Karpas-422 (cell line): ENCODE data around the gene ZER1. TPM values are rescaled to one million over a fixed set of nuclear protein-coding genes. Genes with fewer than 3 reads are reported as not detected.
"Not testable (repeated sequence)": the region's sequence is repeated elsewhere in the genome, so short reads cannot be mapped to it uniquely, and the experiment has no call there.

ENCODE experiments used
- DNase-seq: peaks from one replicate; pipeline ENCODE4 v3.0.0-alpha.2; 2015
- H2AFZ ChIP-seq: fragments of 200-600 bp; sonication (generic); 2 replicates; pipeline ENCODE4 v1.6.1; 2014; ENCODE audit warnings: antibody characterized with exemption, low read length, mixed read lengths
- H3K27ac ChIP-seq: fragments of 200-600 bp; sonication (generic); 2 replicates; pipeline ENCODE4 v1.5.1; 2014; ENCODE audit warnings: mild to moderate bottlenecking, low read length, moderate library complexity
- H3K27me3 ChIP-seq: fragments of 200-600 bp; sonication (generic); 2 replicates; pipeline ENCODE4 v1.6.1; 2014; ENCODE audit warnings: low read length, mixed read lengths
- H3K36me3 ChIP-seq: fragments of 200-600 bp; sonication (generic); 2 replicates; pipeline ENCODE4 v1.6.1; 2014; ENCODE audit warnings: low read length, mixed read lengths; ENCODE audit not compliant: insufficient read depth
- H3K4me1 ChIP-seq: fragments of 200-600 bp; sonication (generic); 2 replicates; pipeline ENCODE4 v1.6.1; 2014; ENCODE audit warnings: mild to moderate bottlenecking, low read length, mixed read lengths
- H3K4me2 ChIP-seq: fragments of 200-600 bp; sonication (generic); 2 replicates; pipeline ENCODE4 v1.6.1; 2014; ENCODE audit warnings: low read length, low read depth, mild to moderate bottlenecking; ENCODE audit not compliant: poor library complexity, severe bottlenecking
- H3K4me3 ChIP-seq: fragments of 200-600 bp; sonication (generic); 2 replicates; pipeline ENCODE4 v1.5.1; 2014; ENCODE audit warnings: mild to moderate bottlenecking, antibody characterized with exemption, low read length, mixed read lengths
- H3K79me2 ChIP-seq: fragments of 200-600 bp; sonication (generic); 2 replicates; pipeline ENCODE4 v1.6.1; 2014; ENCODE audit warnings: mild to moderate bottlenecking, low read length, mixed read lengths
- H3K9ac ChIP-seq: fragments of 200-600 bp; sonication (generic); 2 replicates; pipeline ENCODE4 v1.6.0; 2014; ENCODE audit warnings: low read length
- H3K9me2 ChIP-seq: fragments of 200-600 bp; sonication (generic), shearing (Covaris generic); replicated peaks from 2 replicates; pipeline ENCODE4 v1.6.0; 2014; ENCODE audit warnings: mild to moderate bottlenecking, low read length, moderate library complexity; ENCODE audit not compliant: insufficient read depth
- H3K9me3 ChIP-seq: fragments of 300-700, 200-600 bp; sonication (generic); 2 replicates; pipeline ENCODE4 v1.6.1; 2014; ENCODE audit warnings: low read length, mixed read lengths
- H4K20me1 ChIP-seq: fragments of 200-600 bp; sonication (generic); 2 replicates; pipeline ENCODE4 v1.6.1; 2014; ENCODE audit warnings: mild to moderate bottlenecking, antibody characterized with exemption, low read length, low read depth; ENCODE audit not compliant: insufficient read depth
- total RNA-seq: library from RNA; depleted of rRNA; stranded (reverse); fragments of >200 nt; shearing (Covaris generic); gene quantifications from 2 replicates; pipeline ENCODE4 v1.2.3, GENCODE V29; 2014; ENCODE audit warnings: low replicate concordance

The ZER1 gene
- total RNA-seq, 1 experiment from 2014 or later, result 25.4 TPM

DNA sequence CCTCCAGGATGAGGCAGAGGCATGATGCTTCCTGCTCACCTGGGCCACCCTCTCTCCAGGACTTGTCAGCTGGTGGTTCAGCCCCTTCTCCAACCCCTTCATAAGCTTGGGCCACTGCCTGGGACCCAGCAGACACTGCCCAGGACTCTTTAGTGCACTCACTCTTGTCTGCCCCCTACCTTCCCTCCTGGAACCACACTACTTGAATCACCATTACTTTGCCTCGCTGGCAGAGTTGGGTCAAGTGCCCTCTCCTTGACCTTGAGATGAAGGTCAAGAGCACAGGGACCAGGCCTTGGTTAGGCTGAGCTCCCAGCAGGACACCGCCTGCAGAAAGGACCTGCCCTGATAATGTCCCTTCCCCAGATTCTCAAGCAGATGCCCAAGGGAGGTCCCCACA lies 38.1 kb upstream of the ZER1 start:
- no peaks in the 10 kb centered on the region for H3K4me1 ChIP-seq
- H3K27ac ChIP-seq, result no peak overlapping the region
- H3K4me2 ChIP-seq, result no peak overlapping the region
- no peak overlapping the region for H2AFZ ChIP-seq
- H3K9me3 ChIP-seq, result no peaks in the 10 kb centered on the region
- no peak overlapping the region for H3K4me3 ChIP-seq
- H3K27me3 ChIP-seq, result no peaks in the 10 kb centered on the region
- H3K9ac ChIP-seq, result no peak overlapping the region
- H3K36me3 ChIP-seq, result peaks cover 8% of the 10 kb centered on the region
- no peaks in the 10 kb centered on the region for H3K79me2 ChIP-seq
- no peaks in the 10 kb centered on the region for H3K9me2 ChIP-seq
- H4K20me1 ChIP-seq, result no peaks in the 10 kb centered on the region
- no peak for DNase-seq

DNA sequence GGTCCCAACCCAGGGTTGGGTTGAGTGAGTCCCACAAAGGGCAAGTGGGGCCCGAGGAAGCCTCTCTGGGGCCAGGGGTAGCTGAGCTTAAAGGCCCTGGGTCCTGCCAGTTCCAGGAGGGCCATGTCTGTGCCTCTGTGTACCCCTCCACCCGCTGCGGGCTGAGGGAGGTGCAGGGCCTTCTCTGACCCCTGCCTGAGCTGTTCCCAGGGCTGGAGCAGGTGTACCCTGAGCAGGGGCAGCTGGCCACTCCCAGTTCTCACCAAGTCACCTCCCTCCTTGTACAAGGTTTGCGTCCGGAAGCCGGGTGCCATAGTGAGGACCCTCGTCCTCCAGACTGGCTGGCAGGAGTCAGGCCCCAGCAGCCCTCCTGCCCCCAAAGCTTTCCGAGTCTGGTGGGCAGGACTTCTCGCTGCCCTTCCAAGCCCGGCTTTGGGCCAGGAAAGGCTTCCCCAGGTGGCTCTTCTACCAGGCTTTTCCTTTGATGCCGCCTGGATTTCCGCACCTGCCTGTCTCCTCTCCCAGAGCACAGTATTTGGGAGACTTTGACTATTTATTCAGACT lies 37.4 kb upstream of the ZER1 start:
- no peak overlapping the region for H3K9ac ChIP-seq
- no peak overlapping the region for H2AFZ ChIP-seq
- H3K27me3 ChIP-seq, result no peaks in the 10 kb centered on the region
- no peaks in the 10 kb centered on the region for H3K9me3 ChIP-seq
- H3K9me2 ChIP-seq, result no peaks in the 10 kb centered on the region
- peaks cover 8% of the 10 kb centered on the region for H3K36me3 ChIP-seq
- no peak overlapping the region for H3K4me3 ChIP-seq
- H3K4me2 ChIP-seq, result no peak overlapping the region
- no peak for DNase-seq
- H4K20me1 ChIP-seq, result no peaks in the 10 kb centered on the region
- no peaks in the 10 kb centered on the region for H3K4me1 ChIP-seq
- no peak overlapping the region for H3K27ac ChIP-seq
- H3K79me2 ChIP-seq, result no peaks in the 10 kb centered on the region

DNA sequence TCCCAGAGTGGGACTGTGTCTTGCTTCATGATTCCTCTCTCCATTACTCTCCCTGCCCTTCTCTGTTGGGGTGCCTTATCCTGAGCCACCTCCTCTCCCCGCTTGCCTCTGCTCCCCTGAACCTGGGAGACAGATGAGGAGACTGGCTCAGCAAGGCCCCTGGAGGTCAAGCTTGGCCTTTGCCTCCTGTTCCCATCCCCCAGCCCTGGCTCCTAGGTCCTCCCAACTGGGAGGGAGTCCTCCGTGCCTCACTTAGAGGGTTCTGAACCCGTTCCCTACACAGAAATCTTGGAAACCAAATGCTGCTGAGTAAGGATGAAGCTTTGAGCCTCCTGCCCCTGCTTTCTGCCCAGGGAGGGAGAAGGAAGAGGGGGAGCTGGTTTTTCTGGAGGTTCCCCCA lies 36.8 kb upstream of the ZER1 start:
- Histone ChIP-seq H3K9ac (no peak overlapping the region), H3K36me3 (peaks cover 8% of the 10 kb centered on the region), H3K27me3 (no peaks in the 10 kb centered on the region), H4K20me1 (no peaks in the 10 kb centered on the region), H3K27ac (no peak overlapping the region), H3K4me3 (no peak overlapping the region), H2AFZ (no peak overlapping the region), H3K9me3 (no peaks in the 10 kb centered on the region), H3K9me2 (no peaks in the 10 kb centered on the region), H3K4me1 (no peaks in the 10 kb centered on the region), H3K4me2 (no peak overlapping the region), H3K79me2 (no peaks in the 10 kb centered on the region)
- no peak for DNase-seq

DNA sequence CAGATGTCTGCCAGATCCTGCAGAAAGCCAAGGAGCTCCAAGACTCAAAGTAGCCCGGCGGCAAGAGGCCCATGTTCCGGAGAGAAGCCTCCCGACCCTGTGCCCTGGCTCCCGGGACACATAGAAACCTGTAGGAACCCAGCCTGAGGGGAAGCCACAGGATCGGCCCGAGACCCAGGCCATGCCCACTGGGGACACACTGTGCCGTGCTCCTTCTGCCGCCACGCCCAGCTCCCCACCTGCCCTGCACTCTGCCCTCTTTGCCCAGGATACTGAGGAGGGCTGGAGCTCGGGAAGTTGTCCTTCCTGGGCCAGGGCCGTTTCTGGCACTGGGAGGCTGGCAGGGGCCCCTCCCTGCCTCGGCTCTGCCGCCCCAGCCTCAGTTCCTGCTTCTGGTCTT lies 36.1 kb upstream of the ZER1 start:
- H3K4me3 ChIP-seq, result no peak overlapping the region
- DNase-seq, result no peak
- no peaks in the 10 kb centered on the region for H3K9me3 ChIP-seq
- no peak overlapping the region for H3K9ac ChIP-seq
- H3K79me2 ChIP-seq, result no peaks in the 10 kb centered on the region
- H3K9me2 ChIP-seq, result no peaks in the 10 kb centered on the region
- peaks cover 8% of the 10 kb centered on the region for H3K36me3 ChIP-seq
- H3K4me1 ChIP-seq, result no peaks in the 10 kb centered on the region
- H2AFZ ChIP-seq, result no peak overlapping the region
- no peaks in the 10 kb centered on the region for H3K27me3 ChIP-seq
- H4K20me1 ChIP-seq, result no peaks in the 10 kb centered on the region
- no peak overlapping the region for H3K4me2 ChIP-seq
- no peak overlapping the region for H3K27ac ChIP-seq

DNA sequence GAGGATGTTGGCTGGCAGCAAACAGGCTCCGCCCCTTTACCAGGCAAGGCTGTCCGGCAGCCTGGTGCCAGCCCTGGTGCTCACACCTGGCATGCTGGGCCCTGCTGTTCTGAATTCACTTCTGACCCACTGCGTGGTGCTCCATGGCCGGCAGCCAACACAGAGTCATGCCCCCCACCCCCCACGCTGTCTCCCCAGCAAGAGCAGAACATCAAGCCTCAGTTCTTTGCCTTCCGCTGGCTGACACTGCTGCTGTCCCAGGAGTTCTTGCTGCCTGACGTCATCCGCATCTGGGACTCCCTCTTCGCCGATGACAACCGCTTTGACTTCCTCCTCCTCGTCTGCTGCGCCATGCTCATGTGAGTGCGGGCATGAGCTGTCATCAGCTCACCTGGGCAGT lies 33.9 kb upstream of the ZER1 start:
- no peaks in the 10 kb centered on the region for H4K20me1 ChIP-seq
- H3K4me1 ChIP-seq, result no peaks in the 10 kb centered on the region
- H3K9me3 ChIP-seq, result no peaks in the 10 kb centered on the region
- no peak overlapping the region for H3K9ac ChIP-seq
- H3K79me2 ChIP-seq, result no peaks in the 10 kb centered on the region
- H3K27ac ChIP-seq, result no peak overlapping the region
- no peak overlapping the region for H3K4me3 ChIP-seq
- H3K36me3 ChIP-seq, result peaks cover 8% of the 10 kb centered on the region
- no peak for DNase-seq
- H3K27me3 ChIP-seq, result no peaks in the 10 kb centered on the region
- no peaks in the 10 kb centered on the region for H3K9me2 ChIP-seq
- H3K4me2 ChIP-seq, result no peak overlapping the region
- H2AFZ ChIP-seq, result no peak overlapping the region

DNA sequence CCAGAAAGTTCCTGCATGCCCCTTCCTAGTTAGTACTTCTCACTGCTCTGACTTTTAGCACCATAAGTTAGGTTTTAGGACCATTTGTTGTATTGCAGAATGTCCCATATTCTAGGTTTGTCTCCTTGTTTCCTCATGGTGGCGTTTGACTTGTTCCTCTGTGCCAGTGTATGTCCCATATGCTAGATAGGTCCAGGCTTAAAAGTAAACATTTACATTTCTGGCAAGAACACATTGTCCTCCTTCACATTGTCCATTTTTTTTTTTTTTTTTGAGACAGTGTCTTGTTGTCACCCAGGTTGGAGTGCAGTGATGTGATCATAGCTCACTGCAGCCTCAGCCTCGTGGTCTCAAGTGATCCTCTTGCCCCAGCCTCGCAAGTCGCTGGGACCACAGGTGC lies 30.8 kb upstream of the ZER1 start:
- Histone ChIP-seq H3K4me1 (no peaks in the 10 kb centered on the region), H3K4me3 (no peak overlapping the region), H3K27ac (no peak overlapping the region), H2AFZ (no peak overlapping the region), H3K4me2 (no peak overlapping the region), H3K9me3 (no peaks in the 10 kb centered on the region), H3K79me2 (no peaks in the 10 kb centered on the region), H3K27me3 (no peaks in the 10 kb centered on the region), H3K9ac (no peak overlapping the region), H3K36me3 (peaks cover 8% of the 10 kb centered on the region), H3K9me2 (no peaks in the 10 kb centered on the region), H4K20me1 (no peaks in the 10 kb centered on the region)
- DNase-seq, result no peak

DNA sequence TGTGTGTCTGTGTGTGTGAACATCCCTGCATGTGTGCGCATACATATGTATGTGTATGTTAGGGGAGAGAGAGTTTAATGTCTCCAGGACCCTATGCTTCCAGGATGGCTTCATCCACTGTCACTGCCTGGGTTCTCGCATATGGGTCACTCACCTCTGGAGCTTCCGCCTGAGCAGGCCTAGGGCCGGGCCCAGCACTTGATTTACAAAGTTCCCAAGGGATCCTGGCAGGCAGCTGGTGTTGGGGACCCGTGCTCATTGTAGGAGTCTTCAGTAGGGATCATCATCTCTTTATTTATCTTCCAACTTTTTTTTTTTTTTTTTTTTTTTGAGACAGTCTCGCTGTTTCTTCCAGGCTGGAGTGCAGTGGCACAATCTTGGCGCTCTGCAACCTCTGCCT lies 28.3 kb upstream of the ZER1 start:
- Histone ChIP-seq H3K36me3 (no peaks in the 10 kb centered on the region; the same call in 1 of the 2 replicates), H3K9ac (no peak overlapping the region), H3K27me3 (no peaks in the 10 kb centered on the region), H2AFZ (no peak overlapping the region), H3K9me2 (no peaks in the 10 kb centered on the region), H3K27ac (no peak overlapping the region), H3K79me2 (no peaks in the 10 kb centered on the region), H4K20me1 (no peaks in the 10 kb centered on the region), H3K4me1 (no peaks in the 10 kb centered on the region), H3K4me3 (no peak overlapping the region), H3K4me2 (no peak overlapping the region), H3K9me3 (no peaks in the 10 kb centered on the region)
- no peak for DNase-seq

DNA sequence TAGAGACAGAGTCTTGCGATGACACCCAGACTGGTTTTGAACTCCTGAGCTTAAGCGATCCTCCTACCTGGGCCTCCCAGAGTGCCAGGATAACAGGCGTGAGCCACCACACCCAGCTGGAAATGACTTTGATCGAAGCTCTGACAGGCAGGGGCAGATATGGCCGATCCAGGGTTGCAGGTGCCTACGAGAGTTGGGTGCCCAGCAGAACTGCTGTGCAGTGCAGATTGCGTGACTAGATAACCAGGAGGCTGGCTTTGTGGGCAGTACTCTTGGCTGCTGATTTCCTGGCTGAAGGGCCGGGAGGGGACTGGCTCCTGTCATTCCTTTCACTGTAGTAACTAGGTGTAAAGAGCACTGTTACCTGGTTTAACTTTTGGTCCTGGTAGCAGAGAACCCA lies 27.2 kb upstream of the ZER1 start:
- Histone ChIP-seq H3K27ac (no peak overlapping the region), H3K36me3 (peaks cover 4% of the 10 kb centered on the region), H4K20me1 (no peaks in the 10 kb centered on the region), H3K9me2 (no peaks in the 10 kb centered on the region), H3K27me3 (no peaks in the 10 kb centered on the region), H2AFZ (no peak overlapping the region), H3K79me2 (no peaks in the 10 kb centered on the region), H3K4me1 (no peaks in the 10 kb centered on the region), H3K4me3 (no peak overlapping the region), H3K4me2 (no peak overlapping the region), H3K9me3 (no peaks in the 10 kb centered on the region), H3K9ac (no peak overlapping the region)
- DNase-seq, result no peak

DNA sequence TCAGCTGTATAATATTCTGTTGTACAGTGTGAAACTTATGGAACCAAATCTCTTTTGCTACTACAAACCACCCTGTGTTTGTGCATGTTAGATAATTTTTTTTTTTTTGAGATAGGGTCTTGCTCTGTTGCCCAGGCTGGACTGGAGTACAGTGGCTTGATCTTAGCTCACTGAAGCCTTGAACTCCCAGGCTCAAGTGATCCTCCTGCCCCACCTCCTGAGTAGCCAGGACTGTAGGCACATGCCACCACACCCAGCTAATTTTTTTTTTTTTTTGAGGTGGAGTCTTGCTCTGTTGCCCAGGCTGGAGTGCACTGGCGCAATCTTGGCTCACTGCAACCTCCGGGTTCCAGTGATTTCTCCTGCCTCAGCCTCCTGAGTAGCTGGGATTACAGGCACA lies 23.2 kb upstream of the ZER1 start:
- H3K27ac ChIP-seq, H3K4me3 ChIP-seq, H2AFZ ChIP-seq, DNase-seq, H3K9ac ChIP-seq, H4K20me1 ChIP-seq, H3K4me2 ChIP-seq, H3K9me3 ChIP-seq, H3K36me3 ChIP-seq, H3K9me2 ChIP-seq, H3K4me1 ChIP-seq, H3K79me2 ChIP-seq, H3K27me3 ChIP-seq: not testable (repeated sequence)
